Pancreas (tissue), 10 donors: ENCODE data around the gene C2CD4C. TPM values are rescaled to one million over a fixed set of nuclear protein-coding genes. Genes with fewer than 3 reads are reported as not detected.
"Not testable (repeated sequence)": the region's sequence is repeated elsewhere in the genome, so short reads cannot be mapped to it uniquely, and the experiment has no call there.

Source experiments
- ATAC-seq, 4 donors: fragments of 200-7000 bp; cut with Tn5 transposase; one replicate each; pipeline versions ENCODE4 v1.8.0 to v1.9.1; 2020; ENCODE audit warnings: mild to moderate bottlenecking in 4 of 4, moderate library complexity in 4 of 4
- DNase-seq, 6 donors: peaks; one replicate each; pipeline ENCODE4 v3.0.0-alpha.2; 2020
- FAIRE-seq: peaks from 2 replicates; lab custom pipeline; 2012; peaks lifted over from hg19 to GRCh38; lab: Jason Lieb, UNC
- H3K27ac ChIP-seq, 4 donors: fragments of 200-600 bp; sonication (generic); 1 replicate in 3 of 4; 2 replicates in 1 of 4; pipeline versions ENCODE4 v1.5.0 to v1.8.0; 2020
- H3K27me3 ChIP-seq, 4 donors: fragments of 200-600 bp; one replicate each; pipeline ENCODE4 v1.8.0; 2021
- H3K36me3 ChIP-seq, 3 donors: fragments of 200-600 bp; sonication (generic) in 1 of 3; one replicate each; pipeline versions ENCODE4 v1.5.0 to v1.8.0; 2020 to 2021
- H3K4me1 ChIP-seq, 3 donors: fragments of 200-600 bp; one replicate each; pipeline ENCODE4 v1.8.0; 2021
- H3K4me3 ChIP-seq, 4 donors: fragments of 200-600 bp; sonication (generic) in 2 of 4; one replicate each; pipeline versions ENCODE4 v1.5.0 to v1.8.0; 2020 to 2021
- H3K9me3 ChIP-seq, 4 donors: fragments of 200-600 bp; one replicate each; pipeline ENCODE4 v1.8.0; 2021
- CTCF ChIP-seq, 4 donors: fragments of 200-600 bp; sonication (generic) in 3 of 4; IDR thresholded peaks; one replicate each; pipeline versions ENCODE4 v1.5.0 to v1.8.0; 2021; ENCODE audit warnings: antibody characterized with exemption in 4 of 4
- WGBS, 2 donors: extraction: QIAGEN DNeasy Blood & Tissue Kit; methylation state at CpG; one replicate each; pipeline ENCODE4 v1.1.7; 2013; 5-methylcytosine and 5-hydroxymethylcytosine counted together
- intact Hi-C, 3 donors: fragments of 100-400 bp; cut with DNase I; formaldehyde crosslinking; loops; one replicate each; pipeline versions ENCODE4 v1.11.1 to v1.14.2; 2022
- polyA plus RNA-seq, 2 donors: library from polyadenylated mRNA; stranded (reverse); fragments of 200-250 nt; gene quantifications; one replicate each; pipeline ENCODE4 v1.2.3, GENCODE V29; 2013
- total RNA-seq, 6 donors: library from RNA; stranded (reverse); fragmentation: NEBNext Ultra II Directional in 4 of 6; extraction: Animal tissue kit (Norgen Biotek cat#: 25700) in 4 of 6; gene quantifications; one replicate each; pipeline versions ENCODE4 v1.2.1 to v1.2.4, GENCODE V29; 2021 to 2023
- donor health status: healthy with polysubstance abuse.
- donor health status: DM: no; HTN: no; CAD: no; lungs with moderate emphysema.
- donor health status: DM: no; HTN: no; CAD: no.
- donor health status: control.
- donor health status: control.
- donor health status: Bipolar disorder and iron deficiency.
- donor health status: DM: yes; HTN: yes; CAD: no.
- donor health status: DM: no; HTN: no; CAD: no.
- donor health status: DM: no; HTN: no; CAD: no.
- donor health status: DM: yes; HTN: yes; CAD: no.

Gene C2CD4C
- total and polyA plus RNA-seq, 8 donors, result 0.16 to 2.1 (median 0.90) TPM

GRCh38 chr19:435056-435706, 26.2 kb upstream of the C2CD4C start:
- intact Hi-C loops, result no loop called here
- TF ChIP-seq CTCF (IDR thresholded peaks at IDR 0.05), result no peak
- H3K27me3 ChIP-seq, result no peaks in the 10 kb centered on the region
- peaks cover 0 to 18% (median 0%) of the 10 kb centered on the region in 3 donors for H3K36me3 ChIP-seq
- no peak overlapping the region for H3K4me3 ChIP-seq
- H3K27ac ChIP-seq, result no peak overlapping the region
- no peaks in the 10 kb centered on the region for H3K4me1 ChIP-seq
- H3K9me3 ChIP-seq, result no peaks in the 10 kb centered on the region
- WGBS, 2 donors, result 91 to 93% methylated on average over 26 of the region's 26 CpGs
- FAIRE-seq (no peak), ATAC-seq (no peak), DNase-seq (peak in 1 of 6 donors; percentile 50)

- DNase-seq, result peak in 1 of 6 donors; percentile 48
- H3K27ac ChIP-seq, result no peak overlapping the region
- no peak for TF ChIP-seq CTCF (IDR thresholded peaks at IDR 0.05)
- H3K27me3 ChIP-seq, result no peaks in the 10 kb centered on the region
- no peak for FAIRE-seq
- WGBS, 2 donors, result 93% methylated on average over 21 to 22 of the region's 22 CpGs
- no peaks in the 10 kb centered on the region for H3K9me3 ChIP-seq
- no peak overlapping the region for H3K4me3 ChIP-seq
- no peaks in the 10 kb centered on the region for H3K4me1 ChIP-seq
- ATAC-seq, result no peak
- H3K36me3 ChIP-seq, result peaks cover 0 to 18% (median 0%) of the 10 kb centered on the region in 3 donors
- intact Hi-C loops, result no loop called here
Observed at GRCh38 chr19:434152-434960, 25.4 kb upstream of the C2CD4C start.

GRCh38 chr19:430701-431100, 21.8 kb upstream of the C2CD4C start:
- intact Hi-C loops, result no loop called here
- no peak for FAIRE-seq
- no peak for TF ChIP-seq CTCF (IDR thresholded peaks at IDR 0.05)
- no peaks in the 10 kb centered on the region for H3K27me3 ChIP-seq
- WGBS, 2 donors, result 98 to 99% methylated on average over 9 to 10 of the region's 10 CpGs
- no peaks in the 10 kb centered on the region for H3K9me3 ChIP-seq
- no peak overlapping the region for H3K4me3 ChIP-seq
- no peaks in the 10 kb centered on the region for H3K4me1 ChIP-seq
- peaks cover 0 to 8% (median 0%) of the 10 kb centered on the region in 3 donors for H3K36me3 ChIP-seq
- no peak for ATAC-seq
- DNase-seq, result peak in 1 of 6 donors; percentile 29
- no peak overlapping the region for H3K27ac ChIP-seq

GRCh38 chr19:428149-428548, 19.2 kb upstream of the C2CD4C start:
- FAIRE-seq (no peak), ATAC-seq (no peak), DNase-seq (no peak)
- Histone ChIP-seq H3K4me3 (no peak overlapping the region), H3K4me1 (no peaks in the 10 kb centered on the region), H3K36me3 (no peaks in the 10 kb centered on the region), H3K9me3 (no peaks in the 10 kb centered on the region), H3K27me3 (no peaks in the 10 kb centered on the region), H3K27ac (no peak overlapping the region)
- intact Hi-C loops, result no loop called here
- no peak for TF ChIP-seq CTCF (IDR thresholded peaks at IDR 0.05)
- WGBS, 2 donors, result 87% methylated on average over 15 of the region's 15 CpGs

GRCh38 chr19:427675-428074, 18.7 kb upstream of the C2CD4C start:
- ATAC-seq, H3K27me3 ChIP-seq, H3K4me1 ChIP-seq, intact Hi-C loops, H3K9me3 ChIP-seq, H3K27ac ChIP-seq, DNase-seq, FAIRE-seq, H3K36me3 ChIP-seq, H3K4me3 ChIP-seq: not testable (repeated sequence)
- 87 to 89% methylated on average over 15 to 19 of the region's 19 CpGs for WGBS, 2 donors
